Parathyroid adenoma (tissue), 2 donors: Measurements from ENCODE around the gene HIF3A.

ENCODE experiments used
- H2AFZ ChIP-seq: fragments of 300-600 bp; sonication (generic); one replicate; pipeline ENCODE4 v1.7.0; 2017; ENCODE audit warnings: antibody characterized with exemption, mild to moderate bottlenecking
- H3K27ac ChIP-seq: fragments of 300-600 bp; sonication (generic); one replicate; pipeline ENCODE4 v1.7.0; 2017
- H3K27me3 ChIP-seq: fragments of 300-600 bp; sonication (generic); one replicate; pipeline ENCODE4 v1.7.0; 2017; ENCODE audit warnings: low read length; ENCODE audit not compliant: control insufficient read depth, insufficient read depth
- H3K36me3 ChIP-seq: fragments of 300-600 bp; sonication (generic); one replicate; pipeline ENCODE4 v1.7.0; 2017; ENCODE audit warnings: low read length; ENCODE audit not compliant: control insufficient read depth, insufficient read depth
- H3K4me1 ChIP-seq: fragments of 300-600 bp; sonication (generic); one replicate; pipeline ENCODE4 v1.7.0; 2017; ENCODE audit warnings: control low read depth
- H3K4me2 ChIP-seq: fragments of 300-600 bp; sonication (generic); one replicate; pipeline ENCODE4 v1.7.0; 2017; ENCODE audit warnings: low read length
- H3K4me3 ChIP-seq: fragments of 300-600 bp; sonication (generic); one replicate; pipeline ENCODE4 v1.7.0; 2017; ENCODE audit warnings: low read depth, low read length
- H3K79me2 ChIP-seq: fragments of 300-600 bp; sonication (generic); one replicate; pipeline ENCODE4 v1.7.0; 2017; ENCODE audit warnings: control low read depth
- H3K9ac ChIP-seq: fragments of 300-600 bp; sonication (generic); one replicate; pipeline ENCODE4 v1.7.0; 2017; ENCODE audit warnings: mild to moderate bottlenecking
- H3K9me3 ChIP-seq: fragments of 300-600 bp; sonication (generic); one replicate; pipeline ENCODE4 v1.7.0; 2017; ENCODE audit warnings: low read length; ENCODE audit not compliant: control insufficient read depth
- CTCF ChIP-seq: fragments of 300-600 bp; sonication (generic); IDR thresholded peaks from one replicate; pipeline ENCODE4 v1.7.0; 2017; ENCODE audit warnings: antibody characterized with exemption, mild to moderate bottlenecking
- donor health status: primary hyperparathyroidism.

HIF3A gene

DNA sequence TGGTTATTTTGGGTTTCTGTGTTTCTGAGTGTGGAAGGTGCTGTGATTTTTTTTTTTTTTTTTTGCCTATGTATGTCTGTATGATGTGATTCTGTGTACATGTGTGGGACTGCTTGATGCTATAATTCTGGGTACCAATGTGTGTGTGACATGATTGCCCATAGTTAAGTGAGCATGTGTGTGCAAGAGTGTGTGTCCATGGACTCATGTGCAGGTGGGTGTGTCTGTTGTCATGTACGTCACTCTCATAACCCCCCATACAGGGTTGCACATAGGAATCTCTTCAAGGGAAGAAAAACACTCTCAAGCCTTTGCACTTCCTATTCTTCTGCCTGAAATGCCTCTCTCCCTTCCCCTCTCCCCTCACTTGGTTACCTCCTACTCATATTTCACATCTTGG, 47.5 kb downstream of the HIF3A start:
- peaks cover 4% of the 10 kb centered on the region for H3K4me1 ChIP-seq
- no peak overlapping the region for H3K27ac ChIP-seq
- no peaks in the 10 kb centered on the region for H3K27me3 ChIP-seq
- no peak overlapping the region for H3K4me2 ChIP-seq
- TF ChIP-seq CTCF, result no peak
- H3K9me3 ChIP-seq, result no peaks in the 10 kb centered on the region
- no peak overlapping the region for H3K4me3 ChIP-seq
- H2AFZ ChIP-seq, result no peak overlapping the region
- H3K79me2 ChIP-seq, result peaks cover 24% of the 10 kb centered on the region
- no peaks in the 10 kb centered on the region for H3K36me3 ChIP-seq
- H3K9ac ChIP-seq, result no peak overlapping the region

GRCh38 chr19:46345157-46345556, 48.3 kb downstream of the HIF3A start:
- H3K4me3 ChIP-seq, result no peak overlapping the region
- H3K79me2 ChIP-seq, result peaks cover 28% of the 10 kb centered on the region
- H3K9me3 ChIP-seq, result no peaks in the 10 kb centered on the region
- no peak overlapping the region for H3K9ac ChIP-seq
- peaks cover 4% of the 10 kb centered on the region for H3K4me1 ChIP-seq
- H3K36me3 ChIP-seq, result no peaks in the 10 kb centered on the region
- no peaks in the 10 kb centered on the region for H3K27me3 ChIP-seq
- no peak overlapping the region for H3K4me2 ChIP-seq
- no peak for TF ChIP-seq CTCF
- H3K27ac ChIP-seq, result no peak overlapping the region
- H2AFZ ChIP-seq, result no peak overlapping the region

- Histone ChIP-seq H2AFZ (peak within 1 kb of the TSS; percentile 96), H3K4me1 (peaks cover 10% of the 10 kb centered on the region), H3K4me3 (peak within 1 kb of the TSS; percentile 98), H3K27me3 (no peaks in the 10 kb centered on the region), H3K79me2 (peaks cover 36% of the 10 kb centered on the region), H3K9me3 (no peaks in the 10 kb centered on the region), H3K27ac (peak within 1 kb of the TSS; percentile 76), H3K9ac (peak within 1 kb of the TSS; percentile 98), H3K4me2 (peak within 1 kb of the TSS; percentile 99), H3K36me3 (no peaks in the 10 kb centered on the region)
- peak; percentile 72 for TF ChIP-seq CTCF
Measured at GRCh38 chr19:46346821-46347571, 50.2 kb downstream of the HIF3A start, which contains the start of gene PPP5C. Gene PPP5C, plus strand, starts transcription at chr19:46347087. Its CDS starts 10 bp downstream, at chr19:46347097.

- Histone ChIP-seq H3K9me3 (no peaks in the 10 kb centered on the region), H3K4me2 (peak overlapping the region; percentile 99), H3K4me1 (peaks cover 10% of the 10 kb centered on the region), H3K27me3 (no peaks in the 10 kb centered on the region), H3K27ac (peak overlapping the region; percentile 76), H3K79me2 (peaks cover 38% of the 10 kb centered on the region), H3K36me3 (no peaks in the 10 kb centered on the region), H2AFZ (peak overlapping the region; percentile 96), H3K9ac (peak overlapping the region; percentile 98), H3K4me3 (peak overlapping the region; percentile 98)
- TF ChIP-seq CTCF, result no peak
Measured at GRCh38 chr19:46347572-46347883, 50.7 kb downstream of the HIF3A start.

DNA sequence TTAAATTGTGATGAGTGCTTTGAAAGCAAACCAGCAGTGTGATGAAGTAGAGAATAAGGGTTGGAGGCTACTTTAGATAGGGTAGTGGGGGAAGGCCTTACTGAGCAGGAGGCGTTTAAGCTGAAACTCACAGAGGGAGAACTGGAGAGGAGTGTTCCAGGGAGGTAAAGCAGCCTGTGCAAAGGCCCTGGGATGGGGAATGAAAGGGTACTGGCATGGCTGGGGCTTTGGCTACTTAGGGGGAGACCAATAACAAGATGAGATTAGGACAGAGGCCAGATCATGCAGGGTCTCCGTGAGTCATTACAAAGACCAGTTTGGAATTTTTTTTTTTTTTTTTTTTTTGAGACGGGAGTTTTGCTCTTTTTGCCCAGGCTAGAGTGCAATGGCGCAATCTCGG, 51.1 kb downstream of the HIF3A start:
- Histone ChIP-seq H3K9me3 (no peaks in the 10 kb centered on the region), H2AFZ (no peak overlapping the region), H3K9ac (no peak overlapping the region), H3K79me2 (peaks cover 38% of the 10 kb centered on the region), H3K4me2 (peak overlapping the region; percentile 99), H3K27me3 (no peaks in the 10 kb centered on the region), H3K4me1 (peaks cover 10% of the 10 kb centered on the region), H3K27ac (no peak overlapping the region), H3K4me3 (peak overlapping the region; percentile 98), H3K36me3 (no peaks in the 10 kb centered on the region)
- no peak for TF ChIP-seq CTCF
